Cardiac fibroblast (primary cell): ENCODE measurements around the gene PDE10A.

Experiments
- DNase-seq, 2 donors: peaks; one replicate each; pipeline versions ENCODE4 v3.0.0 to v3.0.0-alpha.2; 2010; ENCODE audit warnings: low read depth in 2 of 2
- H3K4me3 ChIP-seq, 2 donors: replicated peaks in 1 of 2; 1 replicate in 1 of 2; 2 replicates in 1 of 2; pipeline ENCODE4 v1.5.1; 2011; ENCODE audit warnings: low read depth in 2 of 2, low read length in 2 of 2, mild to moderate bottlenecking in 2 of 2, moderate library complexity in 1 of 2
- TF ChIP-seq, protein P1 (sequence below): IDR thresholded peaks from one replicate; pipeline ENCODE4 v1.5.1; 2011; ENCODE audit warnings: low read depth, mild to moderate bottlenecking, low read length, inconsistent platforms

The PDE10A gene

DNA sequence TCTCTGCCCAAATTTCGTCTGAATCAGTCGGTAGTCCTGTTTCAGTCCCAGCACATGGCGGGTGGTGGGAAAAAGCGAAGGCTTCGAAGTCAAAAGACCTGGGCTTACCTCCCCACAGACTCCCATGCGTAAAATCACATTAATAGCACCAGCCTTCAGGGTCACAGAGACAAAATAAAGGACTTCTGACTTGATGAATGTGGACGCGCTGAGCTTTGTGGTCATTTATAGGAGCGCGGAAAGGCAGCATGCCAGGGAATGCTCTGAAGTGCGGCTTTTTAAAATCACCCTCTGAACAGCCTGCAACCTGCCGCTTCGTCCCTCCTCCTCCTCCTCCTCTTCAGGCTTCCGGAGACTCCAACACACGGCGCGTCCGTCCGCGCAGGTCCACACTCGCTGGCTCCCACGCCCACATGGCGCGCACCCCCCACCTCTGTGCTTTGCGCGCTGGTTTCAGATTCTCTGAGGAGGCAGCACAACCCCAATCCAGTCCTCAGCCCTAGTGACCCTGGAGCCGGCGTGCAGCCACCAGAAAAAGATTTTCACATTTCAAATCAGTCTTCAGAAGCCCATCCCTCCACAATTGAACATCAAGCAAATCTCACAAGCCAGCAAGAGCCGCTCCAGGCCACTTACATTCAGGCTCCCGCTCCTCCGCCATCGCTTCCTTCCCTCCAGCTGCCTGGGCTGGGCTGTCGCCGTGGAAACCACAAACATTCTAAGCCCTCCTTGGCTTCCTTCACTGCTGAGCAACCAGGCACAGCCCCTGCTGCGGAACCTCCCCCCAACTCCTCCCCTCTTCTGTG, 353.9 kb downstream of the PDE10A start, which contains the start of gene C6orf118:
TSS of gene C6orf118 (minus strand) at position 680 of the 806 bp plus-strand sequence. CDS start at position 661, 19 bp downstream.
- TF ChIP-seq, protein P1, sequence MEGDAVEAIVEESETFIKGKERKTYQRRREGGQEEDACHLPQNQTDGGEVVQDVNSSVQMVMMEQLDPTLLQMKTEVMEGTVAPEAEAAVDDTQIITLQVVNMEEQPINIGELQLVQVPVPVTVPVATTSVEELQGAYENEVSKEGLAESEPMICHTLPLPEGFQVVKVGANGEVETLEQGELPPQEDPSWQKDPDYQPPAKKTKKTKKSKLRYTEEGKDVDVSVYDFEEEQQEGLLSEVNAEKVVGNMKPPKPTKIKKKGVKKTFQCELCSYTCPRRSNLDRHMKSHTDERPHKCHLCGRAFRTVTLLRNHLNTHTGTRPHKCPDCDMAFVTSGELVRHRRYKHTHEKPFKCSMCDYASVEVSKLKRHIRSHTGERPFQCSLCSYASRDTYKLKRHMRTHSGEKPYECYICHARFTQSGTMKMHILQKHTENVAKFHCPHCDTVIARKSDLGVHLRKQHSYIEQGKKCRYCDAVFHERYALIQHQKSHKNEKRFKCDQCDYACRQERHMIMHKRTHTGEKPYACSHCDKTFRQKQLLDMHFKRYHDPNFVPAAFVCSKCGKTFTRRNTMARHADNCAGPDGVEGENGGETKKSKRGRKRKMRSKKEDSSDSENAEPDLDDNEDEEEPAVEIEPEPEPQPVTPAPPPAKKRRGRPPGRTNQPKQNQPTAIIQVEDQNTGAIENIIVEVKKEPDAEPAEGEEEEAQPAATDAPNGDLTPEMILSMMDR = no peak
- peak within 1 kb of the TSS; percentile 54 to 59 for H3K4me3 ChIP-seq
- peak; percentile 84 to 86 for DNase-seq

DNA sequence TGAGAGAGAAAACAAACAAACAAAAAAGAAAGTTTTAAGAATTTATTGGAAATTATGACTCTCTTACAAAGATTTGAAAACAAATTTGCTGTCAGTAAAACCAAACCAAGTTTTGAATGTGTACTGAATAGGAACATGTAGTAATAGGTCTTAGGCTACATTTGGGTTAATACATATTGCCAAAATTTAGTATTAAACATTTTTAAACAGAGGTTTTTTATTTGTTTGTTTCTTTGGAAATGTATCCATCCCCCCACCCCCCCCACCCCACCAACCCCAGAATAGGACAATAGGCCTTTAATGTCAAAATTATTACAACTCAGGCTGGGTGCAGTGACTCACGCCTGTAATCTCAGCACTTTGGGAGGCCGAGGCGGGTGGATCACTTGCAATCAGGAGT, 356.1 kb downstream of the PDE10A start:
- H3K4me3 ChIP-seq = no peak overlapping the region
- TF ChIP-seq, protein P1 = no peak
- DNase-seq = no peak

DNA sequence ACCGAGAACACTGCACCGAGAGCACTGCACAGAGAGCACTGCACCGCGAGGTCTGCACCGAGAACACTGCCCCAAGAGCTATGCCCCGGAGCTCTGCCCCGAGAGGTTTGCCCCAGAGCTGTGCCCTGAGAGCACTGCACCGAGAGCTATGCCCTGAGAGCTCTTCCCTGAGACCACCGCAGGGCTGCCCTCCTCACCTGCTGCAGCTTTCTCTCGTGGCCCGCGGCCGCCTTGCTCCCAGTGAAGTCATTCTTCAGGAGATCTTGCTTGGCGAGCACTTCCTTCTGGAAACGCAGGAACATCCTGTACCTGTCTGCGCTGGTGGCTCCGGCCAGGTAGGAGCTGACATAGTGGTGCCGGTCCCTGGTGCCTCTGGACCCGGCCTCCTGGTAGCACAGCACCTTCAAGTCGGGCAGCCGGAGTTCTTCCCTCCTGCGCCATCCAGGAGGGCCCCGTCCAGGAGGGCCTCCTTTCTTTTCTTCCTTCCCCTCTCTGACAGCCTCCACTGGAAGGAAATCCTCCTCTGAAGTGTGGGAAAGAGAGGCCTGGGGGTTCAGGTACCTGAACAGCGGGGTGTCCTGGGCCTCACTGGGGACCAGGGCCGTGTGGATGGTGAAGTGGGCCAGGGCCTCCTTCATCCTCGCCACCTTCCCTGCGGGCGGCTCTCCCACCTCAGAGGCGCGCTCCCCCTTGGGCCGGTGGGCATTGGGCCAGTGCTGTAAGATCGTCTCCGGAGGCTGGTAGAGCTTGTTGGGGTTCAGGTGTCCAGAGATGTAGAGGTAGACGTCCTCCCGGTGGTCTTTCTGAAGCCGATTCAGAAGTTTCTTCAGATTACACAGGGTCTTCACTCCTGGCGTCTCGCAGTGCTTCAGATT, 361.4 kb downstream of the PDE10A start:
- TF ChIP-seq, protein P1 = no peak
- H3K4me3 ChIP-seq = no peak overlapping the region
- DNase-seq = no peak

DNA sequence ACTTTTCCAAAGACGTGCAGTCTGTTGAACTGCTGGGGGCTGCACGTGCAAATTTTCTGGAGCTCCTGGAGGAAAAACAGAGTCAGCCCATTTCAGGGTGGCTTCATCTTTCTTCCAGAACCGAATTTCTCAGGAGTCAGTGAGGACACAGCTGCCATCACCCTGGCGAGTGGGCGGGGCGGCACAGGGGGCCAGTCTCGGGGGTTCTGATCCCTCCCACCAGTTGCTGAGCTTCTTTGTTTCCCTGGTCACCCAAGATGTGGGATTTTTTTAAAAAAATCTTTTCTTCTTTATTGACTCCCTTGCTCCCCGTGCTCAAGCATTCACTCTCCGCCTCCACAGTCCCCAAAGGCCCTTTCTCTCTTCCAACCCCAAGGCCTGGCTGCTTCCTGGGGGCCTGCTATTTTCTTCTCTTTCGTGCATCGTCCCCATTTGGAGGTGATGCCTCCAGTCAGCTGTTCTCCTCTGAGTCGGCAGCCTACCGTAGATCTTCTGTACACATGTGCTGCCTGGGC, 362.6 kb downstream of the PDE10A start:
- TF ChIP-seq, protein P1 = no peak
- no peak for DNase-seq
- no peak overlapping the region for H3K4me3 ChIP-seq

DNA sequence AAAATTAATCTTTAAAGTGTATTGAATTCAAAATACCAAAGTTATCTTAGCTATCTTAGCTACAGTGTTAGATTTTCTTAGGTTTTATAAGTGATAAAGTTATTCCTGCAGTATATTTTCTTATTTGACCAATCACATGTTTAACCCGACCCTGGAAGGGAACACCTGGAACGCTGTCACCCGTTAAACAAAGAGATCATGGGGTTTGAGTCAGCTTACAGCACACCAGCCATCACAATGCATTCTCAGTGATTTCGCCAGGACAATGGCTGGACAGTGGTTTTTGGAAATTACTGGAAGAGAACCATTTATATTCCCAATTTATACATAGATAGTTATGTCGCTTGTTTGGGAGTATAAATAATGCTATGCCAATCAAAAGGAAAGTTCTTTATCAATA, 364.2 kb downstream of the PDE10A start:
- DNase-seq = no peak
- H3K4me3 ChIP-seq = no peak overlapping the region
- TF ChIP-seq, protein P1 = no peak

DNA sequence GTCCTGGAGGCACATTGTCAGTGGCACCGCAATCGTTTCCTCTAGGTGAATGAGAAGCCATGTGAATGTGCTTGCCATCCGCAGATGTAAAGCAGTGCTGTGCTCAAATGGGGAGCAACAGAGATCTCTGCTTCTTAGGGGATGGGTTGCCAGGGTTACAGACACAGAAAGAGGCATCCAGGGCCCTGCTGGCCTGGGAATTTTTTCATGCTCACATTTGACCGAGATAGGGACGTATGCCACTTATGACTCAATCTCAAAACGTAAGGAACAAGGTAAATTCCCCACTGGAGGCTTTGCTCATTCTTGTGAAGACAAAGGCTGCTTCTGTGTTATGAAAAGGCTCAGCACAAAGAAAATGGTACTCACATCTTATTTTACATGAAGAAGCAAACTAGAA, 364.6 kb downstream of the PDE10A start:
- TF ChIP-seq, protein P1 = no peak
- no peak for DNase-seq
- no peak overlapping the region for H3K4me3 ChIP-seq
